Activated gamma-delta T cell (primary cell): ENCODE data around the gene FZD8.

Experiments used
- DNase-seq: peaks from one replicate; lab custom pipeline; 2025; lab: John Stamatoyannopoulos, UW

Gene FZD8

DNA sequence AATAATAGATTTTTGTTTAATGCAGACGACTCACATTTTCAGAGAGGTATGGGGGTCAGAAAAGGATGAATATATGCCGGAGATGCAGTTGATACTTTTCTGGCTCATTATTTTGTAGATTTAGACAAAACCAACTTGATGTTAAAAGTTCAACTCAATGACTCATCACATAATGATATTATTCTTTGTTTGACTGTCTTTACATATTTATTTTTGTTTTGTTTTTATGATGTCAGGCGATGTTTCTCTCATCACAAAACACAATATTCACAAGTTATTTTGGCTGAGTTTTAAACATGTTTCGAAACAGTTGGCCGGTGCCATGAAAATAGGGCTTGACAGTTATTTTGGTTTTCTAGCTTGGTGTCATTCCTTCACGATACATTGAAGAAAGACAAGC, 35.7 kb downstream of the FZD8 start:
- no peak for DNase-seq

DNA sequence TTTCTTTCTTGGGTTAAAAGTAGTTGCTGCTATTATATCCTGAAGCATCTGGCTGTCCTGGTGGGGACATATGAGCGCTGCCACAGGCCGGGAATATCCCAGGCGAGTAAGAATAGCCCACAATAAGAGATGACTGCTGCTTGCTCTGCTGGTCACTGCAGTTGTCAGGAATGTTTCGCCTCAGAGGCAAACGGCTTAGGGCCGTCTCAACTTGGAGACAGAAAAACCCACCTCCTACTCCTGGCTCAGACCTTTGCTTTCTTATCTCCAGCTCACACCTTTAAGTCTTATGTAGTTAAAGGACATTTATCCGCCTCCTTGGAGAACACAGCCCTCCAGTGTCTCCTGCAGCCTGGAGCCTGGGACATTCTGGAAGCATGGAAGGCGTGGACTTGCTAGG, 36.9 kb downstream of the FZD8 start, which contains the start of gene GJD4:
Gene GJD4, plus strand, starts transcription at position 151 of the 400 bp plus-strand sequence. Its CDS starts 227 bp downstream, at position 378.
- no peak for DNase-seq

GRCh38 chr10:35600193-35600592, 41.9 kb downstream of the FZD8 start:
- no peak for DNase-seq

- DNase-seq, result no peak
Measured at GRCh38 chr10:35598379-35598778, 43.7 kb downstream of the FZD8 start.

DNA sequence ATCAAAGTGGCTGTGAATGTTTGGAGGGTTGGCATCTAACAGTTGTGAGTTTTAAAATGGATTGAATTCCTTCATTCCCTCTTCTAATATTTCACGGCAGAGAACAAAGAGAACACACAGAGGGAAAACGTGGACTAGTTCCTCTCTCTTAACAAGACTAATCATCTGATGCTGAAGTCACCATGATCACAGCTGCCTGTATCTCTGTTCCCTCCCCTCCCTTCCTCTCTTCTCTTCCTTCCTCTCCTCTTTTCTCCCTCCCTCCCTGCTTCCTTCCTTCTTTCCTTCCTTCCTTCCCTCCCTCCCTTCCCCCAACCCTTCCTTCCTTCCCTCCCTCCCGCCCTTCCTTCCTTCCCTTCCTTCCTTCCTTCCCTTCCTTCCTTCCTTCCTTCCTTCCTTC, 47.0 kb downstream of the FZD8 start:
- DNase-seq, result no peak

- DNase-seq, result no peak
Measured at GRCh38 chr10:35594115-35595079, 47.7 kb downstream of the FZD8 start.

GRCh38 chr10:35592441-35592840, 49.7 kb downstream of the FZD8 start:
- DNase-seq, result no peak

GRCh38 chr10:35588836-35589235, 53.3 kb downstream of the FZD8 start:
- no peak for DNase-seq
